Measurements from ENCODE around the gene KRTAP10-3. TPM values are rescaled to one million over a fixed set of nuclear protein-coding genes. Genes with fewer than 3 reads are reported as not detected.

The KRTAP10-3 gene
- polyA plus RNA-seq, 1 of the 3 experiments (the other 2 are of a cell fraction), result not detected

DNA sequence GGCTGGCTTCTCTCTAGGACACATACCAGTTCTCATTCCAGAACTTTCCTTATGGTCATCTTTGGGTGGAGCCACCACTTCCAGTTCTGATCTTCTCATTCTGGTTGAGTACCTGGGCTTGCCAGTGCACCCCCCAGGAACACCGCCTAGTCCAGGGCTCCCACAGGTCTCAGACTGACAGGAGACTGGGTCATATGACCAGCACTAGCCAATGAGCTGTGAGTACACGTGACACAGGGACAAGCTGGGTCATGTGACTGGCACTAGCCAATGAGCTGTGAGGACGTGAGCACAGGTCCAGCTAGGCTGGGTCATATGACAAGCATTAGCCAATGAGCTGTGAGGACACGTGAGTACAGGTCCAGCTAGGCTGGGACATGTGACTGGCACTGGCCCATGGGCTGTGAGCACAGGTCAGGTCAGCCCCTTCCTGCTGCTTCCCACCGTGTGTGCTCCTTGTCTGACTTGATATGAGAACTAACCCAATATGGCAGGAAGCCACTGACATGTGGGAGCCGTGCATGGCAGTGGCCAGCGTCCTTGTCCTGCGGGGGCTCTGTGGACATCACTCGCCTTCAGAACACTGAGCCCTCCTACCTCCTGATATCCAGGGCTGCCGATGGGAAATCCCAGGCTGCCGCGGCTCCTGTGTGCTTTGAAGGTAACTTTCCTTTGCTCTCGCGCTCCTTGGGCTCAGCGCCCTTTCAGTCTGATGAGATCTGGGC lies 41.3 kb downstream of the KRTAP10-3 start (continued):
- TF ChIP-seq ZBTB33 (IDR thresholded peaks at IDR 0.05; ENCODE audit: borderline replicate concordance, low read depth) (no peak), RCOR1 (IDR thresholded peaks at IDR 0.05; ENCODE audit: low read length) (peak; percentile 54), SIN3A (IDR thresholded peaks at IDR 0.05; ENCODE audit: borderline replicate concordance, low read depth, low read length) (0 out of 2 replicates have a peak, but pooled peaks have one; percentile 50), YY1 (IDR thresholded peaks at IDR 0.05; ENCODE audit: low read depth) (no peak)
- TF ChIP-seq, protein P1, sequence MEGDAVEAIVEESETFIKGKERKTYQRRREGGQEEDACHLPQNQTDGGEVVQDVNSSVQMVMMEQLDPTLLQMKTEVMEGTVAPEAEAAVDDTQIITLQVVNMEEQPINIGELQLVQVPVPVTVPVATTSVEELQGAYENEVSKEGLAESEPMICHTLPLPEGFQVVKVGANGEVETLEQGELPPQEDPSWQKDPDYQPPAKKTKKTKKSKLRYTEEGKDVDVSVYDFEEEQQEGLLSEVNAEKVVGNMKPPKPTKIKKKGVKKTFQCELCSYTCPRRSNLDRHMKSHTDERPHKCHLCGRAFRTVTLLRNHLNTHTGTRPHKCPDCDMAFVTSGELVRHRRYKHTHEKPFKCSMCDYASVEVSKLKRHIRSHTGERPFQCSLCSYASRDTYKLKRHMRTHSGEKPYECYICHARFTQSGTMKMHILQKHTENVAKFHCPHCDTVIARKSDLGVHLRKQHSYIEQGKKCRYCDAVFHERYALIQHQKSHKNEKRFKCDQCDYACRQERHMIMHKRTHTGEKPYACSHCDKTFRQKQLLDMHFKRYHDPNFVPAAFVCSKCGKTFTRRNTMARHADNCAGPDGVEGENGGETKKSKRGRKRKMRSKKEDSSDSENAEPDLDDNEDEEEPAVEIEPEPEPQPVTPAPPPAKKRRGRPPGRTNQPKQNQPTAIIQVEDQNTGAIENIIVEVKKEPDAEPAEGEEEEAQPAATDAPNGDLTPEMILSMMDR (IDR thresholded peaks at IDR 0.05), result no peak
- TF ChIP-seq, protein P2, sequence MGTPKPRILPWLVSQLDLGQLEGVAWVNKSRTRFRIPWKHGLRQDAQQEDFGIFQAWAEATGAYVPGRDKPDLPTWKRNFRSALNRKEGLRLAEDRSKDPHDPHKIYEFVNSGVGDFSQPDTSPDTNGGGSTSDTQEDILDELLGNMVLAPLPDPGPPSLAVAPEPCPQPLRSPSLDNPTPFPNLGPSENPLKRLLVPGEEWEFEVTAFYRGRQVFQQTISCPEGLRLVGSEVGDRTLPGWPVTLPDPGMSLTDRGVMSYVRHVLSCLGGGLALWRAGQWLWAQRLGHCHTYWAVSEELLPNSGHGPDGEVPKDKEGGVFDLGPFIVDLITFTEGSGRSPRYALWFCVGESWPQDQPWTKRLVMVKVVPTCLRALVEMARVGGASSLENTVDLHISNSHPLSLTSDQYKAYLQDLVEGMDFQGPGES (IDR thresholded peaks at IDR 0.05; ENCODE audit: low read depth, low read length), result peak; percentile 77

DNA sequence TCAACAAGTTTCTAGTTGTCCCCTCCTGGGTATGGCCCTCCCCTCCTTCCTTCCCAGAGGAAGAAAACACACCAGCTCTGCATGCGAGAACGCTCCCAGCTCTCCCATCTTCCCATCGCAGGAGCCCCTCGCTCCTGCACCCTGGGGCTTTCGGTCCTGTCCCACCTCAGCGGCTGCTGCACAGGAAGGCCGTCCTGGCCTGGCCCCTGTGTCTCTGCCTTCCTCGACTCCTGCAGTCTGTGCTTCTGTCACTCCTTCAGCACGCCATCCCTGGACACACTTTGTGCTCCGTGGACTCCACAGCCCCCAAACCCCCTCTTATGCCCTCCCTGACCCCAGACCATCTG lies 41.8 kb downstream of the KRTAP10-3 start:
- DNase-seq, result no peak
- H3K9me3 ChIP-seq, result no peaks in the 10 kb centered on the region
- H3K9ac ChIP-seq, result no peak overlapping the region
- CTCF ChIA-PET, result no interaction called here
- no peaks in the 10 kb centered on the region for H4K20me1 ChIP-seq (ENCODE audit: insufficient read depth)
- H2AFZ ChIP-seq (ENCODE audit: low read depth), result peak overlapping the region; percentile 62; the same call in 1 of the 2 replicates
- peaks cover 11% of the 10 kb centered on the region; the same call in 1 of the 2 replicates for H3K79me2 ChIP-seq (ENCODE audit: insufficient read depth)
- POLR2A ChIA-PET, result no interaction called here
- H3K4me1 ChIP-seq (ENCODE audit: control insufficient read depth in 1 of 2, insufficient read depth in 2 of 2, low read depth in 1 of 2, low read length in 1 of 2), result peaks cover 0 to 18% of the 10 kb centered on the region in 2 experiments; a peak in 1 of 4 replicates
- peak overlapping the region; percentile 74 for H3K4me2 ChIP-seq
- H3K27ac ChIP-seq (ENCODE audit: low read depth in 2 of 2, low read length in 1 of 2), result peak overlapping the region in 1 of 2 experiments; percentile 6; a peak in 1 of 4 replicates
- TF ChIP-seq, protein P3, sequence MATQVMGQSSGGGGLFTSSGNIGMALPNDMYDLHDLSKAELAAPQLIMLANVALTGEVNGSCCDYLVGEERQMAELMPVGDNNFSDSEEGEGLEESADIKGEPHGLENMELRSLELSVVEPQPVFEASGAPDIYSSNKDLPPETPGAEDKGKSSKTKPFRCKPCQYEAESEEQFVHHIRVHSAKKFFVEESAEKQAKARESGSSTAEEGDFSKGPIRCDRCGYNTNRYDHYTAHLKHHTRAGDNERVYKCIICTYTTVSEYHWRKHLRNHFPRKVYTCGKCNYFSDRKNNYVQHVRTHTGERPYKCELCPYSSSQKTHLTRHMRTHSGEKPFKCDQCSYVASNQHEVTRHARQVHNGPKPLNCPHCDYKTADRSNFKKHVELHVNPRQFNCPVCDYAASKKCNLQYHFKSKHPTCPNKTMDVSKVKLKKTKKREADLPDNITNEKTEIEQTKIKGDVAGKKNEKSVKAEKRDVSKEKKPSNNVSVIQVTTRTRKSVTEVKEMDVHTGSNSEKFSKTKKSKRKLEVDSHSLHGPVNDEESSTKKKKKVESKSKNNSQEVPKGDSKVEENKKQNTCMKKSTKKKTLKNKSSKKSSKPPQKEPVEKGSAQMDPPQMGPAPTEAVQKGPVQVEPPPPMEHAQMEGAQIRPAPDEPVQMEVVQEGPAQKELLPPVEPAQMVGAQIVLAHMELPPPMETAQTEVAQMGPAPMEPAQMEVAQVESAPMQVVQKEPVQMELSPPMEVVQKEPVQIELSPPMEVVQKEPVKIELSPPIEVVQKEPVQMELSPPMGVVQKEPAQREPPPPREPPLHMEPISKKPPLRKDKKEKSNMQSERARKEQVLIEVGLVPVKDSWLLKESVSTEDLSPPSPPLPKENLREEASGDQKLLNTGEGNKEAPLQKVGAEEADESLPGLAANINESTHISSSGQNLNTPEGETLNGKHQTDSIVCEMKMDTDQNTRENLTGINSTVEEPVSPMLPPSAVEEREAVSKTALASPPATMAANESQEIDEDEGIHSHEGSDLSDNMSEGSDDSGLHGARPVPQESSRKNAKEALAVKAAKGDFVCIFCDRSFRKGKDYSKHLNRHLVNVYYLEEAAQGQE (IDR thresholded peaks at IDR 0.05; ENCODE audit: low read depth, low read length), result no peak
- TF ChIP-seq FOXJ3 (CRISPR knock-in tag; IDR thresholded peaks at IDR 0.05) (no peak), JUND (IDR thresholded peaks at IDR 0.05) (no peak), NRF1 (IDR thresholded peaks at IDR 0.05; ENCODE audit: low read depth, low read length) (no peak), ELF1 (IDR thresholded peaks at IDR 0.05) (no peak), EP300 (IDR thresholded peaks at IDR 0.05; ENCODE audit: borderline replicate concordance in 1 of 2, low read depth in 1 of 2, low read length in 1 of 2) (no peak), TCF12 (IDR thresholded peaks at IDR 0.05) (no peak), MEF2A (IDR thresholded peaks at IDR 0.05; ENCODE audit: borderline replicate concordance, low read depth) (no peak), MXI1 (IDR thresholded peaks at IDR 0.05; ENCODE audit: low read depth, low read length) (no peak), RFX5 (IDR thresholded peaks at IDR 0.05; ENCODE audit: low read length) (no peak)
- TF ChIP-seq, protein P2 (IDR thresholded peaks at IDR 0.05; ENCODE audit: low read depth, low read length), result no peak
- TF ChIP-seq, protein P4, sequence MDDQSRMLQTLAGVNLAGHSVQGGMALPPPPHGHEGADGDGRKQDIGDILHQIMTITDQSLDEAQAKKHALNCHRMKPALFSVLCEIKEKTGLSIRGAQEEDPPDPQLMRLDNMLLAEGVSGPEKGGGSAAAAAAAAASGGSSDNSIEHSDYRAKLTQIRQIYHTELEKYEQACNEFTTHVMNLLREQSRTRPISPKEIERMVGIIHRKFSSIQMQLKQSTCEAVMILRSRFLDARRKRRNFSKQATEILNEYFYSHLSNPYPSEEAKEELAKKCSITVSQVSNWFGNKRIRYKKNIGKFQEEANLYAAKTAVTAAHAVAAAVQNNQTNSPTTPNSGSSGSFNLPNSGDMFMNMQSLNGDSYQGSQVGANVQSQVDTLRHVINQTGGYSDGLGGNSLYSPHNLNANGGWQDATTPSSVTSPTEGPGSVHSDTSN (IDR thresholded peaks at IDR 0.05), result no peak
- no peaks in the 10 kb centered on the region for H3K36me3 ChIP-seq (replicated peaks in 1 of 2; ENCODE audit: control insufficient read depth in 1 of 2, insufficient read depth in 2 of 2, low read length in 1 of 2)
- H3K4me3 ChIP-seq (ENCODE audit: low read depth in 2 of 2, low read length in 1 of 2), result peak overlapping the region; percentile 60 to 86
- H3F3A ChIP-seq (replicated peaks; ENCODE audit: insufficient read depth), result no peaks in the 10 kb centered on the region
- no peaks in the 10 kb centered on the region for H3K9me2 ChIP-seq
- 53% methylated on average over 10 of the region's 10 CpGs for WGBS (ENCODE audit: low lambda C conversion rate)
- H3K27me3 ChIP-seq (ENCODE audit: insufficient read depth), result no peaks in the 10 kb centered on the region

Data from SK-N-SH (cell line).